Measurements from ENCODE around the gene PLCD4.

PLCD4 gene

DNA sequence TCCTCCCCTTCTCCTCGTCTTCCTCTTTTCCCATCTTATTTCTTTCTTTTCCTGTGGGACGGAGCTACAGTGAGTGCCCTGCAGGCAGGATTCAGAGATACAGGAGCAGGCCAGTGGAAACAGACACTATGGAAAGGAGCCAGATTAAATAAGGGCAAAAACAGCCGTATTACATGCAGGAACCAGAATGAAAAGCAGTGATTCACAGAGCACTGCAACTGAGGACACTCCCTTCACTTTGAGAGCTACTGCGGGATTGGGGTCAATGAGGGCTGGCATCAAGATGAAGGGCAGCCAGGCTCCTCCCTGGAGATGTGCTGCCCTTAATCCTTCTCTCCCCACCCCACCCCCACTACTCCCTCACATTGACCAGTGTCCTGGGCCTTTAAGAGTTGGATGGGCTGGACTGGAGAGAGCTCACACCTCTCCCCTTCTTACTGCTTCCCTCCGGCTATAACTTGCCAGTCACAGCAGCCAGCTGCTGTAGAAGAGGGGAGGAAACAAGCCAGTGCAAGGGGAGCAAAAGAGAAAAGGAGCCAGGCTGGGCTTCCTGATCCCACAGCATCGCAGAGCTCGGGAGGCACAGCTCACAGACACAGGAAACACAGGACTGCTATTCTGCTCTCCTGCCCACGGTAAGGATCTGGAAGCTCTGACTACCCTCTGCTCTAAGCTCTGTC is at the start of gene PLCD4:
TSS of gene PLCD4 (plus strand) at position 464 of the 680 bp plus-strand sequence. CDS start 7,841 bp downstream, outside the sequence.
- no peak for DNase-seq

DNA sequence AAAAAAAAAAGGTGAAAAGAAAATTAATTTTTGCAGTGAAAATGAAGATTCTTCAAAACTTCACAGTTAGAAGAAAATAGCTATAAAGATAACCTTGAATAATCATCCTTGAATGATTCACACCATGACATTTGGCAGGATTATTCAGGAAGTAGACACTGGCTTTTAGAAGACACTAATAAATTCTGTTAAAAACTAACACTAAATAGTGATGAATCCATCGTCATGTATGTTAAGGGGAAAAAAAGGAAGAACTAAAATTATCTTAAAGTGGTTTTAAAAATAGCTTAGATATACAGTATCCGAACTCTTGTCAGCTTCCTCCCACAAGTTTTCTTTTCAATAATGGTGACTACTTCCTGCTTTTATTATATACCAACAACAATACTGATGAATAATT is 49.8 kb upstream of the PLCD4 start:
- DNase-seq, result no peak

DNA sequence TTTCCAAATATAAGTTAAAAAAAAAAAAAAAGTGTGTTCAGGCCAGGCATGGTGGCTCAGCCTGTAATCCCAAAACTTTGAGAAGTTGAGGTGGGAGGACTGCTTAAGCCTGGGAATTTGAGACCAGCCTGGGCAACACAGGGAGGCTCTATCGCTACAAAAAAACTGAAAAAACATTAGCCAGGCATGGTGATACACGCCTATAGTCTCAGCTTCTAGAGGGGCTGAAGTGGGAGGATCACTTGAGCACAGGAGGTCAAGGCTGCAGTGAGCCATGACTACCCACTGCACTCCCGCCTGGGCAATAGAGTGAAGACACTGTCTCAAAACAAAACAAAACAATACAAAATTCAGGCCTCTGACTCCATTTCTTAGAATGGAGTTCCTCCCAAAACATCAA is 48.7 kb upstream of the PLCD4 start:
- no peak for DNase-seq

DNA sequence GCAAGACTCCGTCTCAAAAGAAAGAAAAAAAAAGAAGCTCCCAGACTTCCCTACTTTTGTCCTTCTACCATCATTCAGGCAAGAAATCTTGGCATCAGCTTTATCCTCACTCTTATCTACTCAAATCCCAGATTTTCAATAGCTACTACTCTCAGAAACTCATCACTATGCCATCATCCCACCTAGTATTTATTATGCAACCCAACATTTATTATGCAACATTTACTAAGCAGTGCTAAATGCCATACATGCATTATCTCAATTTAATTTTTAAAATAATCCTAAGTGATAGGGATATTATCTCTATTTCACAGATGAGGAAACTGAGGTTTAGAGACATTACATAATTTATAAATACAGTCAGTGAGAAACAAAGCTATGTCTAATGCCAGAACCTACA is 43.6 kb upstream of the PLCD4 start:
- no peak for DNase-seq

DNA sequence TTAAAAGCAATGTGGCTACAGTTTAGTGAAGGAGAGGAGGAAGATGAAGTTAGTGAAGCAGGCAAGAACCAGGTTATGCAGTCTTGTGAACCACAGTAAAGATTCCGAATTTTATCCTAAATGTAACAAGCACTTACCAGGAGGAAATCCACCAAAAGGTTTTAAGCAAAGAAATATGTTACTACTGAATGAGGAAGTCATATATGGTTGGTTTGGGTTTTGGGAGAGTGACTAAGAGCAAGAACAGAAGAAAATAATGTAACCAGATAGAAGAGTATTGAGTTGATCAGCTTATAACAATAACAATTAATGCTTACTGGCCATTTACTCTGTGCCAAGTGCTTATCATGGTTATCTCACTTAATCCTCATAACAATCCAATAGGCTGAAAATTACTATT is 41.4 kb upstream of the PLCD4 start:
- DNase-seq, result no peak

DNA sequence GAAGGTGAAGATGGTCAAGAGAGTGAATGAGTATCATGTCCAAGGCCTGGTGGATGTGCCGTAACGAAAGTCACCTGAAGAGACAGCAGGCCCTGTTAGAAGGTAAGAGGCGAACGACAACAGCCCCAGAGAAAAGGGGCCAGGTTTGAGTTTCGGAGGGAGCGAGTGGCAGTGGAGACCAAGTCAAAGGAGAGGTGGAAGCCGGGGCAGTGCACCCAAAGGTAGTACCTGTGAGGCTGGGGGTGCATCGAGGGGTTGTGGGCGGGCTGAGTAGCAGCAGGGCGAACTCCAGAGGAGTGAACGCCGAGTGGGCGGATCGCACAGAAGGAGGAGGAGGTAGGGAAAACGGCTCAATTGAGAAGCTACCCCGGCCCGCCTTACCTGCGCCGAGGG is 39.9 kb upstream of the PLCD4 start:
- DNase-seq, result no peak

DNA sequence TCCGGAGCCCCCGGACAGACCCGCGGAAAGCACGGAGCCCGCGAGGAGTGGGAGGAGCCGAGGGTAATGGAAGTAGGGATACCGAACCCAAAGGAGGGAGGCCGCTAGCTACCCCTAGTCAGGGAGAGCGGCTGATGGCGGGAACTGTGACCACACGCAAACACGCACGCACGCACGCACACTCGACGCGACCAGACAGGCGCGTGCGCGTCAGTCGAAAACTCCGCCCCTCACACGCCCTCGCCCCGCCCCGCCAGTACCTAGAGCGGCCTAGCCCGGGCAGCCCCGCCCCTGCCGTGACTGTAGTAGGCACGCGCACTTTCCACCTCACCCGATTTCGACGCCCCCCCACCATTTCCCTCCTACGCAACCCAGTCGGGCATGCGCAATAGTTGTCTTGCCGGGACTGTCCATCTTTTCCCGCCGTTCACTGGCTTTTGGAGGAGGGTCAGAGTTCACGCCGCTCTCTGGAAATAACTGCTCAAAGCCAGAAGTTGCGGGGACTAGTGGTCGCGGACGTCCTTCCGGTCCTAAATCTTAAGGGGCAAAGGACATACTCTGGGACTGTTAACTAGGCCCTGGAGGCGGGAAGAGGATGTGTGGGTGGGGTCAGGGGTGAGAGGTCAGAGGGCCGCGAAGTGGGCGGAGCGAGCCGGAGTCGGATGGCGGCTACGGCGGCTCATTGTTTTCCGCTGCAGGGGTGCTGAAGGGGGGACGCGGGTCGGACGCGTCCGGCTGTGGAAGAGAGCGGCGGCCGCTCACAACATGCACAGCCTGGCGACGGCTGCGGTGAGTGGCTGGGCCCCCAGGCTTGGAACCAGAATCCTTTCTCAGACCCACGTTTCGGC is 39.3 kb upstream of the PLCD4 start, which contains the start of the genes CNOT9 and USP37:
TSS of gene CNOT9 (plus strand) at position 650 of the 848 bp plus-strand sequence. CDS start at position 766, 116 bp downstream.
TSS of gene USP37 (minus strand) at position 162 of the 848 bp plus-strand sequence. CDS start 9,698 bp downstream, outside the sequence.
- DNase-seq, result peak; percentile 95

DNA sequence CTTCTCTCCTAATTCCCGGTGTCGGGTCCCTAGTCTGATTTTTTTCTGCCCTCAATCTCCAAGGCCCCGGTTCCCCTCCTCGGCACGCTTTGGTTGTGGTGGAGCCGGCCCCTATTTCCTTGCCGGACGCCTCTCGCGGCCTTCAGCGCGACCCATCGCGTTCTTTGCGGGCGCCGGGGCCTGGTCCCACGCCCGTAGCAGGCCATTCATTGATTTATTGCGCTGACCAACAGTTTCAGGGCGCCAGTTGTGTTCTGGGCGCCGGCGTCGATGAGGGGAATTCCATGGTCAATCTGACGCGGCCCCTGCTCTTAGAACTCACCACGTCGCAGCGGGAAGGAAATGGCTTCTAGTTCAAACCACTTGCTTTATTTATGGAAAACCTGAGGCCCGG is 38.7 kb upstream of the PLCD4 start:
- no peak for DNase-seq

DNA sequence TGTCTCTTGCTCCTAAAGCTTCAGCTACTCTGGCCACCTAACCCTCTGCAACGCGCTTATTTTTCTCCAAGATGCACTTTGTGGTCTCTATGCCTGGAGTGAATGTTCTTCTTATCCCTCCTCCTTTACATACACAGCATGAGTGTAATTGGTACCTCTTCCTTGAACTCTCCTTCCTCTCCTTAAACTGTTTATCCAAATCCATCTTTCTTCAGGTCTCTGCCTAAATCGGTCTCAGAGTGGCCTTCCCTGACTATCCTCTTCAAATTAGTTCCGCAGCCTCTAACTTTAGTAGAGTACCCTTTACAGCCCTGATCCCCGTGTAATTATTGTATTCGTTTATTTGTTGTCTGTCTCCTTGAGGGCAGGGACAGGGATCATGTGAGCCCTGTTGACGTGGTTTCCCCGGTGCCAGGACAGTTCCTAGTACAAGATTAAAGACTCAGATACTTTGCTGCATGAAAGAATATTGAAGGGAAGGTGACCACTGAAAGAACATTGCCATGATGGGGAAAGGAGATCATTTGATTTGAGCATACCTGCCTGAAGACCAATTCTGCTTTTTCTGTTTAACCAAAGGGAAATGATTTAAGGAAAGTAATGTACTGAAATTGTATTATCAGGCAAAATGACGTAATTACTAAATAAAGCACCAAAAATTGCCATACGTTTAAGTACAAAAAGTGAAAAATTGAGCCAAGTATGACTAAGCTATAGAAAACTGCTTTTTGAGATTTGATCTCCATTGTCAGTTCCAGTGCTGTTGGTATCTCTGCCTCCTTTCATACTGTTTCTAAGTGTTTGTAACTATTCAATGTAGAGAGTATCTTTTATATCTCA is 37.8 kb upstream of the PLCD4 start:
- no peak for DNase-seq

DNA sequence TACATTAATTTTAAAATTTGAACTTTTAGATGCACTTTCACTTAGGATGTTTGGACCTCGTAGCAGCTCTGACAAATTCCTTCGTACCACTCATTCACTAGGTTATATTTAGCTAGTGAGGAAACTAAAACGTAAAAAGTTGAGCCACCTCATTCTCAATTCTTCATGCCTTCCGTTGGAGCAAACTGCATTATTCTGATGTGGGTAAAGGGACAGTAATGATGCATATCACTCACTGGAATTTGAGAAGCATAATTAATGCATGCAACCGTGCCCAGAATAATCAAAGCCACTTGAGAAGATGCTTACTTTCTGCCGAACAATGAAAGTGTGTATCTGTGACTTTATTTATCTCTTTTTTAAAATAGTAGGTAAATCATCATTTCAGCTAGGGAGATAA is 36.8 kb upstream of the PLCD4 start:
- no peak for DNase-seq

DNA sequence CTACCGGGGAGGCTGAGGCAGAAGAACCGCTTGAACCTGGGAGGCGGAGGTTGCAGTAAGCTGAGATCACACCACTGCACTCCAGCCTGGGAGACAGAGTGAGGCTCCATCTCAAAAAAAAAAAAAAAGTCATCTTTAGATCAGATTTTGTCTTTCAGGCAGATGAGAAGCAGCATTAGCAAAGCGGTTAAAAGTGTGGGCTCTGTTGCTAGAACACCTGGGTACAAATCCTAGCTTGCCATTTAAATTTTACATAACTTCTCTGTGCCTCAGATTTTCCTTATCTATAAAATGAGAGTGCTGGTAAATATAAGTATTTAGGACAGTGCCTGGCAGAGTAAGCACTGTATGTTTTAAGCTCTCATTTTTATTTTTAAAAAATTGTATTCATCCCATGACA is 30.8 kb upstream of the PLCD4 start:
- DNase-seq, result no peak

DNA sequence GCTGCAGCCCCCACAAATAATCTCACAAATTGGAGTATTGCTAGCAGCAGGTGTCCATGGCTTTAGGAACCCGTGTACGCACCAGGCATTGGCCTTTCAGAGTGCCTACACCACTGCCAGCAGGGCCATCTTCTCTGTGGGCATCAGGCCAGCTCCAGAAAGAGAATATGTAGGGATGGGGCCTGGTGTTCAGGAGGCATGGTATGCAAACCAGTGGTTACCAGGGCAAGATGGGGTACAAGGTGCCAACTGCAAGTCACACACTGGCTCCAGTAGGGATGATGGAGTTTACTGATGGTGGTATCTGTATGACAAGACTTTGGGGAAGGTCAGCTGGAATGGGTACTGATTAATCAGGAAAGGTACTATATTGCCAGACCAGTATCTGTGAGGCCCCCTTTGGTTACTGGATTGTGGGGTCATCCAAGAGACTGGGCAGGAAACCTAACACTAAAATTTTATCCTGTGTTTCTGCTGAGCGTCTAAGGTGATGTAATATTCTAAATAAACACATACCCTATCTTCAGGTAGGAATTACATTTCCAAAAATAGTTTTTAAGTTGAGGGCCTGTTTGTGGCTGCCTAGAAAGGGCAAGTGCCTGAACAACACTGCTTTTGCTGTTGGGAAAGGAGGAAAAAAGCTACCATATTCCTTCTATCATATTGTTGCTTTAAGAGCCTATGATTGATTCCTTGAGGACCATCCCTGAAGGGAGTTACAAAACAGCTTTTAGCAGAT is 30.0 kb upstream of the PLCD4 start:
- no peak for DNase-seq

DNA sequence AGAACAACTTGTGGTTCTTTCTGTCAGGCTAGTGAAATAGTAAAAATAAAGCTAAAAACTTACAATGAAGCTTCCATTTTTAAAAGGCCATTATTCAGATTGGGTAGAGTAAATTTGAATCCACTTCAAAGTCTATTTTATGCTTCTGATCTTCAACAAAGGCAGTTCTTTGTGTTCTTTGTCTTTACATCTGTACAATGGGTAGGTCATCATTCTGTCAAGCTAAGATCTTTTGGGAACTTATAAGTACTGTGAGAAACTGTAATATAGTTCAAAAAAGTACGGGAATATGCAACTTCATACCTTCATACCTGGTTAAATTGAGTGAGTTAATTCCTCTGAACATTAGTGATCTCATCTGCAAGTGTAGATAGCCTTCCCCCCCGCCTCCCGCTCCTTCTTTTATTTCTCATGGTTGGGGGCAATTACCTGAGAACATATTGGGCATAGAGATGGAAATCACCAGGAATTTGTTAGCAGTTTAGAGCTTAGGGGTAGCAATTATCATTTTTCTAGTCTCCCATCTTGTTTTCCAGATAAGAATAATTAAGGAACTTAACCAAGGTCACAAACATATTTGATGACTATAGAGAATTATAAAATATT is 29.3 kb upstream of the PLCD4 start:
- no peak for DNase-seq

DNA sequence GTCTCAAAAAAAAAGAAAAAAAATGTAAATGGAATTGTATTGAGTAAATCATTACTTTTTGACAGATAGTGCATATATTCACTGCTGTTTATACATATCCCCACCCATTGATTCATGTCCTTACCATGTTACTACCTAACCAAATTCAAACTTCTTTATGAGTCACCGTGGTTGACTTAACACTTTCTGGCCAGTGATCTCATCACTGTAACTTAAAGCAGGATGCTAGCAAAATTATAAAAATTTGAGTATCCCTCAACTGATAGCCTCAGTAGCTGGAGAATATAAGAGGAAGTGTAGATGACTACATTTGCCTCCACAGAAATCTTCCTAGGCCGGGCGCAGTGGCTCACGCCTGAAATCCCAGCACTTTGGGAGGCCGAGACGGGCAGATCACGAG is 25.6 kb upstream of the PLCD4 start:
- no peak for DNase-seq

DNA sequence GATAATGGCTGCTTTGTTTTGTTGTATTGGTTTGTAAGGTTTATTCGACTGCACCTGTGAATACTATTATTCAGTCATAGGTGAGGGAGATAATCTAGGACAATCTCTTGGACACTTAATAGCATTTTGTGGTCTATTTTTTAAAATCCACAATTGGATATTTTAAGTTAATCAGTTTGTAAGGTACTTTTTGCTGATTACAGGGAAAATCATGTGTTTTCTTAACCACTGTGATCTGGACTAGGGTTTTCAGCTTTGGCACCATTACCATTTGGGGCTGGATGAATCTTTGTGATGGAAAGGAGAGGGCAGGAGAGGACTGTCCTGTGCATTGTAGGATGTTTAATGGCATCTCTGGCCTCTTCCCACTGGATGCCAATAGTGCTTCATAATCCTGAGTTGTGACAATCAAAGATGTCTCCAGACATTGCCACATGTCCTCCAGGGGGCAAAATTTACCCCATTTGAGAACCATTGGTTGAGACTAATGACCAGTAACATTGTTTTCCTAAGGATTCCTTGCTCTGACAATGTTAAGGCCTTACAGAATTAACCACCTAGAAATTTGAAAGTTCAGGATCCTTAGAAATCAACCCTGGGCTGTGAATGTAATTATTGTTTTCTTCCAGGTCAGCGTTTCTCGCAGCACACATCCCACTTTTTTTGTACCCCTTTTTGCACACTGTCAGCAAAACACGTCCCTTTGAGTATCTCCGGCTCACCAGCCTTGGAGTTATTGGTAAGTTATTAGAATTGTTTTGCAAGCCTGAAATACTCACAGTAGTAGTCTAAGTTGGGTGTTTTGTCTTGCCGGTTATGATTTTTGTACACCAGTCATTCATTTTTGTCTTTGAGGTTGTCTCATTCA is 23.5 kb upstream of the PLCD4 start:
- DNase-seq, result no peak

DNA sequence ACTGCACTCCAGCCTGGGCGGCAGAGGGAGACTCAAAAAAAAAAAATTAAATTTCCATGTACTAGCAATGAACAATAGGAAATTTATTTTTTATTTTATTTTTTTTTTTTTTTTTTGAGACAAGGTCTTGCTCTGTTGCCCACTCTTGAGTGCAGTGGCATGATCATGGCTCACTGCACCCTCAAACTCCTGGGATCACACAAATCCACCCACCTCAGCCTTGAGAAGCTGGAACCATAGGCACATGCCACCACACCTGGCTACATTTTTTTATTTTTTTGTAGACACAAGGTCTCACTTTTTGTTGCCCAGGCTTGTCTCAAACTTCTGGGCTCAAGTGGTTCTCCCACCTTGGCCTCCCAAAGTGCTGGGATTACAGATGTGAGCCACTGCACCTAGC is 22.2 kb upstream of the PLCD4 start:
- no peak for DNase-seq

DNA sequence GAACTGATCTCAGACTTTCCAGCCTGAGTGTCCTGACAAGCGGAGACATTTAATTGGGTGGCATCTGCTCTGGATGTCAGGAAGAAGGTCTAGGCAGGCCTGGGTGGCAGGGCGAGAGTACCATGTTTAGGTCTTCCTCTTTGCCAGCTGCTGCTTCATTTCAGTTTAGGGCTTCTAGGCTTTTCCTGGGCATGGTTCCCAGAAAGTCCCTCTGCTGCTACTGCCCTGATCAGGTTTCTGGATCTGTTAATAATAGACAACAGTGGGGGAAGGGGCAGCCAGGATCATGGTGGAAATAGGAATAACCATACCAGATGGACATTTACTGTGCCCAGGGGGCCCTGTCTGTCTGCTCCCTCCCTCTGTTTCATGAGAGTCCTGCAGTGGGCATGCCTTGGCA is 2.3 kb upstream of the PLCD4 start:
- DNase-seq, result peak; percentile 48

DNA sequence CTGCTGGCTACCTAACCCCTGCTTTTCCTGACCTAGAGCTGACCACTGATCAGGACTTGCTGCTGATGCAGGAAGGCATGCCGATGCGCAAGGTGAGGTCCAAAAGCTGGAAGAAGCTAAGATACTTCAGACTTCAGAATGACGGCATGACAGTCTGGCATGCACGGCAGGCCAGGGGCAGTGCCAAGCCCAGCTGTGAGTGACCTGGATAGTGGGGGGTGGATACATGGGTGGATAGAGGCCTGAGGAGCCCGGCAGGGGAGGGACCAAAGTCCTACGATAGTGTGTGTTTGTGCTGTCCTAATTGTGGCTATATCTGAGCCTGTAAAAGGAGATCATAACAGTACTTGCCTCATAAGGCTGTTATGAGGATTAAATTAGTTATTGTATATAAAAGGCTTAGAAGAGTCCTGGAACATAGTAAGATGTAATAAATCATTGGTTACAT is 8.2 kb downstream of the PLCD4 start:
- DNase-seq, result no peak

DNA sequence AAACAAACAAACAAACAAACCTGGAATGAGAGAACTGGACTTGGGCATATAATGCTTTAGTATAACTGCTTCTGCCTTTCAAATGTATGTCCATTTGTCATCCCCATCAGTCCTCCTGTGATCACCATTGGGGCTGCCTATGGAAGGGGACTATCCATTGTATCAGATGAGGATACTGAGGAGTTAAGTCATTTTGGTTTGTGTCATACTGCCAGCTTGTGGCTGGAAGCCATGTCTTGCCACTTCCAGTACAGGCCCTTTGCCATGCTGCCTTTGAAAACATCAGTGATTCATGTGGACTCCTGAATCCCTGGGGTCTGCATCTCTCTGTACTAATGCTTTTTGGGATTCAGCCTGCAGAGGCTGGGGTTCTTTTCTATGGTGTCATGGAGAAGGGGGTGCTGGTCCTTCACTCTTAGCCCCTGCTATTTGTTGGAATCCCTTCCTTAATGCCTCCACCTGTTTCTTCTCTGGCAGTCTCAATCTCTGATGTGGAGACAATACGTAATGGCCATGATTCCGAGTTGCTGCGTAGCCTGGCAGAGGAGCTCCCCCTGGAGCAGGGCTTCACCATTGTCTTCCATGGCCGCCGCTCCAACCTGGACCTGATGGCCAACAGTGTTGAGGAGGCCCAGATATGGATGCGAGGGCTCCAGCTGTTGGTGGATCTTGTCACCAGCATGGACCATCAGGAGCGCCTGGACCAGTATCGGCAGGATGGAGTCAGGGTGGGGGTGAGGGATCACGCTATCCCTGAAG is 10.6 kb downstream of the PLCD4 start:
- no peak for DNase-seq

DNA sequence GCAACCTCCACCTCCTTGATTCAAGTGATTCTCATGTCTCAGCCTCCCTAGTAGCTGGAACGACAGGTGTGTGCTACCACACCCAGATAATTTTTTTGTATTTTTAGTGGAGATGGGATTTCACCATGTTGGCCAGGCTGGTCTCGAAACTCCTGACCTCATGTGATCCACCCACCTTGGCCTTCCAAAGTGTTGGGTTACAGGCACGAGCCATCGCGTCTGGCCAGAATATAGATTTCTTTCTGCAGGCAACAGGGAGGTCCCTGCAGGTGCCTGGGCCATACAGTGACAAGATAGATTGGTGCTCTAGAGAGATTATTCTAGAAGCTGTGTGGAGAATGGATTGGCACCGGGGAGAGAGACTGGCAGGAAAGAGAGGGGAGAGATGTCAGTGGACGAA is 13.3 kb downstream of the PLCD4 start:
- DNase-seq, result no peak

Measured in NCI-H2107 (cell line).